GM12873 (cell line): Measurements from ENCODE around the gene LDLRAD4.
A peak's percentile ranks its signal among the peaks of the same experiment; 100 is the strongest.

Experiments used
- CTCF ChIP-seq: IDR thresholded peaks from 2 replicates; pipeline ENCODE4 v1.5.1; 2012; ENCODE audit warnings: low read depth, mild to moderate bottlenecking, moderate library complexity, low read length, control low read depth; ENCODE audit not compliant: insufficient read depth; ENCODE audit errors: missing control alignments

Gene LDLRAD4

GRCh38 chr18:13545514-13545913 is 327.0 kb downstream of the LDLRAD4 start:
- TF ChIP-seq CTCF: no peak

- no peak for TF ChIP-seq CTCF
Observed at GRCh38 chr18:13545955-13546354, 327.4 kb downstream of the LDLRAD4 start.

GRCh38 chr18:13546638-13547037 is 328.1 kb downstream of the LDLRAD4 start:
- no peak for TF ChIP-seq CTCF

GRCh38 chr18:13547347-13547746 is 328.8 kb downstream of the LDLRAD4 start:
- no peak for TF ChIP-seq CTCF

- TF ChIP-seq CTCF: peak; percentile 30
Observed at GRCh38 chr18:13548106-13548819, 329.7 kb downstream of the LDLRAD4 start.

GRCh38 chr18:13548966-13549879 is 330.7 kb downstream of the LDLRAD4 start:
- no peak for TF ChIP-seq CTCF

GRCh38 chr18:13549880-13550232 is 331.3 kb downstream of the LDLRAD4 start:
- TF ChIP-seq CTCF: no peak
